ENCODE measurements around the gene STK16.

- TF ChIP-seq CTCF (IDR thresholded peaks at IDR 0.05 in 8 of 11, conservative IDR thresholded peaks at IDR 0.05 in 3 of 11) = no peak
- no peak for TF ChIP-seq POLR2A (IDR thresholded peaks at IDR 0.05)
- TF ChIP-seq POLR2AphosphoS5 (IDR thresholded peaks at IDR 0.05) = peak in 1 of 3 donors; percentile 72
Measured at GRCh38 chr2:219254590-219255201, 9.4 kb downstream of the STK16 start.
